Neuronal stem cell (in vitro differentiated cells): Measurements from ENCODE around the gene S1PR3.

Experiments used
- DNase-seq: peaks from one replicate; pipeline ENCODE4 v3.0.0-alpha.2; 2013; ENCODE audit warnings: low spot score
- H2AFZ ChIP-seq: one replicate; pipeline ENCODE4 v1.6.1; 2013; ENCODE audit warnings: mild to moderate bottlenecking, low read length, inconsistent platforms
- H2AK5ac ChIP-seq: 2 replicates; pipeline ENCODE4 v1.6.1; 2013; ENCODE audit warnings: low read depth, mild to moderate bottlenecking, inconsistent platforms, low read length, moderate library complexity, mixed read lengths
- H2BK120ac ChIP-seq: 2 replicates; pipeline ENCODE4 v1.6.1; 2013; ENCODE audit warnings: low read depth, mild to moderate bottlenecking, inconsistent platforms, low read length, moderate library complexity, mixed read lengths
- H2BK12ac ChIP-seq: one replicate; pipeline ENCODE4 v1.6.1; 2013; ENCODE audit warnings: low read length, inconsistent platforms
- H2BK15ac ChIP-seq: 2 replicates; pipeline ENCODE4 v1.6.1; 2013; ENCODE audit warnings: mild to moderate bottlenecking, low read length, inconsistent platforms, mixed read lengths
- H2BK5ac ChIP-seq: one replicate; pipeline ENCODE4 v1.6.1; 2013; ENCODE audit warnings: inconsistent platforms, mild to moderate bottlenecking, low read length, moderate library complexity
- H3K14ac ChIP-seq: one replicate; pipeline ENCODE4 v1.6.1; 2013; ENCODE audit warnings: low read length, inconsistent platforms
- H3K18ac ChIP-seq: 2 replicates; pipeline ENCODE4 v1.6.1; 2013; ENCODE audit warnings: low read length, inconsistent platforms
- H3K23ac ChIP-seq: 2 replicates; pipeline ENCODE4 v1.6.1; 2013; ENCODE audit warnings: low read depth, mild to moderate bottlenecking, mixed read lengths, low read length, inconsistent platforms; ENCODE audit not compliant: poor library complexity
- H3K27ac ChIP-seq: replicated peaks from 3 replicates; pipeline ENCODE4 v1.5.1; 2013; ENCODE audit warnings: low read length, inconsistent platforms
- H3K27me3 ChIP-seq, 3 experiments: 2 replicates each; pipeline ENCODE4 v1.6.1; 2013; ENCODE audit warnings: low read length in 3 of 3, mild to moderate bottlenecking in 2 of 3, inconsistent platforms in 1 of 3, low read depth in 1 of 3, mixed read lengths in 1 of 3, moderate library complexity in 1 of 3; ENCODE audit not compliant: control insufficient read depth in 3 of 3, insufficient read depth in 3 of 3
- H3K36me3 ChIP-seq, 2 donors: replicated peaks in 1 of 2; 2 replicates each; pipeline ENCODE4 v1.6.1; 2013; ENCODE audit warnings: low read length in 2 of 2; ENCODE audit not compliant: control insufficient read depth in 2 of 2, insufficient read depth in 2 of 2
- H3K4ac ChIP-seq: 2 replicates; pipeline ENCODE4 v1.6.1; 2013; ENCODE audit warnings: inconsistent platforms, mild to moderate bottlenecking, low read length, moderate library complexity
- H3K4me1 ChIP-seq, 2 donors: 1 replicate in 1 of 2; 2 replicates in 1 of 2; pipeline ENCODE4 v1.6.1; 2013; ENCODE audit warnings: low read length in 2 of 2, low read depth in 1 of 2; ENCODE audit not compliant: control insufficient read depth in 2 of 2, insufficient read depth in 1 of 2
- H3K4me2 ChIP-seq: one replicate; pipeline ENCODE4 v1.6.1; 2013; ENCODE audit warnings: mild to moderate bottlenecking, low read length, inconsistent platforms; ENCODE audit not compliant: insufficient read depth, poor library complexity, severe bottlenecking
- H3K4me3 ChIP-seq, 2 donors: 2 replicates each; pipeline ENCODE4 v1.5.1; 2013; ENCODE audit warnings: low read length in 2 of 2, mild to moderate bottlenecking in 2 of 2, inconsistent platforms in 1 of 2, moderate library complexity in 1 of 2
- H3K79me1 ChIP-seq: one replicate; pipeline ENCODE4 v1.6.1; 2013; ENCODE audit warnings: low read depth, mild to moderate bottlenecking, inconsistent platforms, low read length, moderate library complexity
- H3K9ac ChIP-seq: one replicate; pipeline ENCODE4 v1.6.1; 2013; ENCODE audit warnings: mild to moderate bottlenecking, low read depth, low read length, inconsistent platforms; ENCODE audit not compliant: poor library complexity
- H3K9me3 ChIP-seq, 2 donors: replicated peaks in 1 of 2; 2 replicates each; pipeline versions ENCODE3 to v1.6.1; 2013; ENCODE audit warnings: low read length in 2 of 2, mild to moderate bottlenecking in 2 of 2, inconsistent platforms in 1 of 2, low read depth in 1 of 2, mixed read lengths in 1 of 2, moderate library complexity in 1 of 2; ENCODE audit not compliant: control insufficient read depth in 2 of 2, insufficient read depth in 1 of 2
- H4K8ac ChIP-seq: one replicate; pipeline ENCODE4 v1.6.1; 2013; ENCODE audit warnings: low read depth, mild to moderate bottlenecking, inconsistent platforms, low read length, moderate library complexity
- H4K91ac ChIP-seq: one replicate; pipeline ENCODE4 v1.6.1; 2013; ENCODE audit warnings: low read length, low read depth, mild to moderate bottlenecking, inconsistent platforms; ENCODE audit not compliant: poor library complexity
- WGBS, 2 donors: extraction: QIAGEN DNeasy Blood & Tissue Kit; methylation state at CpG; one replicate each; pipeline ENCODE4 v1.1.7; 2013; ENCODE audit warnings: missing lambda C conversion rate in 2 of 2, mixed read lengths in 1 of 2; ENCODE audit not compliant: insufficient read length in 2 of 2, insufficient replicate concordance in 1 of 2; ENCODE audit errors: extremely low coverage in 2 of 2; 5-methylcytosine and 5-hydroxymethylcytosine counted together

S1PR3 gene

GRCh38 chr9:89015336-89015735, 24.1 kb downstream of the S1PR3 start:
- no CpG with 5 or more reads among the region's 2 CpGs for WGBS, 2 donors
- H2AK5ac ChIP-seq, result no peak overlapping the region

GRCh38 chr9:89020754-89021153, 29.5 kb downstream of the S1PR3 start:
- Histone ChIP-seq H3K4me3 (no peak overlapping the region), H3K9me3 (peaks cover 1 to 11% of the 10 kb centered on the region in 2 donors), H4K8ac (no peak overlapping the region), H3K4me2 (no peak overlapping the region), H2BK12ac (no peak overlapping the region), H3K18ac (no peak overlapping the region), H3K23ac (no peak overlapping the region), H2BK120ac (no peak overlapping the region), H2AK5ac (no peak overlapping the region), H2AFZ (no peak overlapping the region), H3K4ac (no peak overlapping the region), H2BK5ac (no peak overlapping the region), H4K91ac (no peak overlapping the region), H3K36me3 (peaks cover 0 to 55% of the 10 kb centered on the region in 2 donors), H3K9ac (no peak overlapping the region), H3K4me1 (peaks cover 4 to 15% of the 10 kb centered on the region in 2 donors), H2BK15ac (no peak overlapping the region), H3K27ac (no peak overlapping the region), H3K79me1 (peaks cover 1% of the 10 kb centered on the region), H3K14ac (peak overlapping the region; percentile 14), H3K27me3 (no peaks in the 10 kb centered on the region)
- no peak for DNase-seq
- no CpG with 5 or more reads among the region's 4 CpGs for WGBS, 2 donors

More at GRCh38 chr9:89015336-89015735, 24.1 kb downstream of the S1PR3 start:
- Histone ChIP-seq H2BK5ac (no peak overlapping the region), H3K4me2 (no peak overlapping the region), H3K14ac (no peak overlapping the region), H3K4ac (no peak overlapping the region), H3K27ac (no peak overlapping the region), H3K23ac (no peak overlapping the region), H3K9ac (no peak overlapping the region), H3K4me1 (no peaks in the 10 kb centered on the region), H4K8ac (no peak overlapping the region), H3K4me3 (no peak overlapping the region), H2BK15ac (no peak overlapping the region), H4K91ac (no peak overlapping the region), H2BK120ac (no peak overlapping the region), H3K27me3 (no peaks in the 10 kb centered on the region), H3K9me3 (peaks cover 1 to 14% of the 10 kb centered on the region in 2 donors), H2AFZ (no peak overlapping the region), H2BK12ac (no peak overlapping the region), H3K18ac (no peak overlapping the region), H3K79me1 (no peaks in the 10 kb centered on the region), H3K36me3 (peaks cover 3 to 77% of the 10 kb centered on the region in 2 donors)
- no peak for DNase-seq

GRCh38 chr9:89021154-89021803, 30.0 kb downstream of the S1PR3 start:
- Histone ChIP-seq H3K27ac (no peak overlapping the region), H3K18ac (no peak overlapping the region), H3K4me1 (peaks cover 4 to 15% of the 10 kb centered on the region in 2 donors), H4K8ac (no peak overlapping the region), H3K23ac (no peak overlapping the region), H3K9me3 (peaks cover 1 to 10% of the 10 kb centered on the region in 2 donors), H2BK15ac (no peak overlapping the region), H3K14ac (no peak overlapping the region), H3K27me3 (no peaks in the 10 kb centered on the region), H2AK5ac (no peak overlapping the region), H3K36me3 (peaks cover 0 to 57% of the 10 kb centered on the region in 2 donors), H3K4me3 (no peak overlapping the region), H2BK12ac (no peak overlapping the region), H3K79me1 (peaks cover 1% of the 10 kb centered on the region), H2AFZ (no peak overlapping the region), H3K4me2 (no peak overlapping the region), H3K4ac (no peak overlapping the region), H2BK5ac (no peak overlapping the region), H4K91ac (no peak overlapping the region), H3K9ac (no peak overlapping the region), H2BK120ac (no peak overlapping the region)
- WGBS, 2 donors, result no CpG with 5 or more reads among the region's 8 CpGs
- DNase-seq, result no peak

- no peak overlapping the region for H2BK12ac ChIP-seq
- H3K36me3 ChIP-seq, result peaks cover 0 to 60% of the 10 kb centered on the region in 2 donors
- no peak overlapping the region for H4K91ac ChIP-seq
- no peak for DNase-seq
- no peak overlapping the region for H4K8ac ChIP-seq
- peaks cover 1 to 7% of the 10 kb centered on the region in 2 donors for H3K9me3 ChIP-seq
- H3K14ac ChIP-seq, result no peak overlapping the region
- H2BK15ac ChIP-seq, result no peak overlapping the region
- H3K79me1 ChIP-seq, result peaks cover 1% of the 10 kb centered on the region
- no peak overlapping the region for H3K4me2 ChIP-seq
- H3K27me3 ChIP-seq, result no peaks in the 10 kb centered on the region
- H2BK5ac ChIP-seq, result no peak overlapping the region
- WGBS, 2 donors, result no CpG with 5 or more reads among the region's 15 CpGs
- H3K4me1 ChIP-seq, result peaks cover 4 to 15% of the 10 kb centered on the region in 2 donors
- H2AK5ac ChIP-seq, result no peak overlapping the region
- no peak overlapping the region for H3K27ac ChIP-seq
- H3K4ac ChIP-seq, result no peak overlapping the region
- H3K9ac ChIP-seq, result no peak overlapping the region
- no peak overlapping the region for H2BK120ac ChIP-seq
- no peak overlapping the region for H3K23ac ChIP-seq
- H3K18ac ChIP-seq, result peak overlapping the region; percentile 38
- no peak overlapping the region for H2AFZ ChIP-seq
- no peak overlapping the region for H3K4me3 ChIP-seq
Observed at GRCh38 chr9:89022001-89022759, 30.9 kb downstream of the S1PR3 start.
